ENCODE data around the gene ABLIM1. TPM values are rescaled to one million over a fixed set of nuclear protein-coding genes. Genes with fewer than 3 reads are reported as not detected.

The ABLIM1 gene
- total RNA-seq, 4 donors from 2014 or later, result 84.7 to 203 (median 150) TPM

DNA sequence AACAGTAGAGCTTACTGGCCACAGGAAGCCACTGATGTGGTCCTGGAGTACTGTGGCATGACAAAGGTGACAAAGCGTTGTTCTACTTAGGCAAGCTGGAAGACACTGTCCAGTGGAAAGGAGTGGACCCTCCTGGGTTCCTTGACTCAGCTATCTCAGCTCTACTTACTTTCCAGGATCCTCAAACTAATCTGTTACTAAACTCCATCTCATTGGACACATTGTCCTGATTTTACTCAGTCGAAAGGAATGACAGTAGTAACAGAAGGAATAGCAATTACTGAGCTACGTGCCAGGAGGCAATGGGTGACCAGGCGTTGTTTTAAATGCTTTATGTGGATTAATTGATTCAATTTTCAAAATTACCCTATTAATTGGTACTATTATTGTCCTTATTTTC is 41.6 kb downstream of the ABLIM1 start:
- H3K27ac ChIP-seq, result peak overlapping the region in 3 of 4 donors; percentile 28 to 49 (median 37)

DNA sequence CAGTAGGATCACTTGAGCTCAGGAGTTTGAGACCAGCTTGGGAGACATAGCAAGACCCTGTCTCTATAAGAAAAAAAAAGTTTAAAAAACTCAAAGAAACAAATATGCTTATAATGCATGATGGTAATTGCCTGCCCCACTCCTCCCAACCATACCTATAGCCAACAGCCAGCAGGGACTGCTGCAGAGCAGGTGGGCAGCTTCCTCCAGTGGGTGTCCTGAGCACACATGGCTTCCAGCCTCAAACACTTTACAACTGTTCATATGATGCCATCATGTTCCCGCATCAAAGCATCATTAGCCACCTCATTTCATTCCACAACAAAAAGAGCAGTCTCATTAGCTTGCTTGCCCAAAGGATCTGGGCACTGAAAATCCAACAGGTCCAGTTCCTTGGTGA is 42.0 kb downstream of the ABLIM1 start:
- no peaks in the 10 kb centered on the region for H3K9me3 ChIP-seq
- in situ Hi-C loops (cut with MboI; ENCODE audit: low sequenced_read_pairs in 4 of 4), result no loop called here
- DNase-seq (no peak), ATAC-seq (no peak)
- no peak overlapping the region for H3K4me3 ChIP-seq
- peaks cover 20 to 39% of the 10 kb centered on the region in 2 donors for H3K4me1 ChIP-seq
- TF ChIP-seq, protein P1, sequence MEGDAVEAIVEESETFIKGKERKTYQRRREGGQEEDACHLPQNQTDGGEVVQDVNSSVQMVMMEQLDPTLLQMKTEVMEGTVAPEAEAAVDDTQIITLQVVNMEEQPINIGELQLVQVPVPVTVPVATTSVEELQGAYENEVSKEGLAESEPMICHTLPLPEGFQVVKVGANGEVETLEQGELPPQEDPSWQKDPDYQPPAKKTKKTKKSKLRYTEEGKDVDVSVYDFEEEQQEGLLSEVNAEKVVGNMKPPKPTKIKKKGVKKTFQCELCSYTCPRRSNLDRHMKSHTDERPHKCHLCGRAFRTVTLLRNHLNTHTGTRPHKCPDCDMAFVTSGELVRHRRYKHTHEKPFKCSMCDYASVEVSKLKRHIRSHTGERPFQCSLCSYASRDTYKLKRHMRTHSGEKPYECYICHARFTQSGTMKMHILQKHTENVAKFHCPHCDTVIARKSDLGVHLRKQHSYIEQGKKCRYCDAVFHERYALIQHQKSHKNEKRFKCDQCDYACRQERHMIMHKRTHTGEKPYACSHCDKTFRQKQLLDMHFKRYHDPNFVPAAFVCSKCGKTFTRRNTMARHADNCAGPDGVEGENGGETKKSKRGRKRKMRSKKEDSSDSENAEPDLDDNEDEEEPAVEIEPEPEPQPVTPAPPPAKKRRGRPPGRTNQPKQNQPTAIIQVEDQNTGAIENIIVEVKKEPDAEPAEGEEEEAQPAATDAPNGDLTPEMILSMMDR (IDR thresholded peaks at IDR 0.05 in 4 of 5, conservative IDR thresholded peaks at IDR 0.05 in 1 of 5), result no peak
- TF ChIP-seq POLR2A (IDR thresholded peaks at IDR 0.05), result no peak
- H3K36me3 ChIP-seq, result no peaks in the 10 kb centered on the region
- intact Hi-C loops (cut with DNase I; ENCODE audit: low total_unique reads), result no loop called here
- peak overlapping the region in 3 of 4 donors; percentile 28 to 49 (median 37) for H3K27ac ChIP-seq
- no peaks in the 10 kb centered on the region for H3K27me3 ChIP-seq

More for the DNA sequence above, 41.6 kb downstream of the ABLIM1 start:
- no peak for TF ChIP-seq POLR2A (IDR thresholded peaks at IDR 0.05)
- TF ChIP-seq, protein P1 (IDR thresholded peaks at IDR 0.05 in 4 of 5, conservative IDR thresholded peaks at IDR 0.05 in 1 of 5), result no peak
- Histone ChIP-seq H3K27me3 (no peaks in the 10 kb centered on the region), H3K4me1 (peaks cover 20 to 39% of the 10 kb centered on the region in 2 donors), H3K9me3 (no peaks in the 10 kb centered on the region), H3K36me3 (no peaks in the 10 kb centered on the region), H3K4me3 (no peak overlapping the region)
- ATAC-seq (no peak), DNase-seq (no peak)
- intact Hi-C loops (cut with DNase I; ENCODE audit: low total_unique reads) (no loop called here), in situ Hi-C loops (cut with MboI; ENCODE audit: low sequenced_read_pairs in 4 of 4) (no loop called here)

DNA sequence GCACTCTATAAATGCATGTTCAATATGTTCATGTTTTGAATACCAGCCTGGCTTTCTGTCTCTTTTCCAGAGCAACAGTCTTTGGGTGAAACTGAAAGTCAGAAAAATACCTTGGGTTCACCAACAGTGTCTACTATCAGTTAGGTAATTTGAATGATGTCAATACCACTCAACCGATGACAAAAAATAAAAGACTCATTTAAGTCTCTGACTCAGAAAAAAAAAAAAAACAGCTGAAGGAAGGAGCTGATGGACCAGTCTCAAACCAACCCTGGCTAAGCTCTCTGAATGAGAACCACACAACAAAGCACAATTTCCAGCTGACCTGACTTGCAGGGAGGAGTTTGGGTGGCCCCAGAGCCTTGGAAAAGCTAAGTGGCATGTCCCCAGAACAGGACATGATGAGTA is 42.5 kb downstream of the ABLIM1 start:
- intact Hi-C loops (cut with DNase I; ENCODE audit: low total_unique reads), result no loop called here
- ATAC-seq, result no peak
- Histone ChIP-seq H3K27me3 (no peaks in the 10 kb centered on the region), H3K4me3 (no peak overlapping the region), H3K27ac (peak overlapping the region; percentile 14 to 49 (median 32)), H3K4me1 (peaks cover 20 to 41% of the 10 kb centered on the region in 2 donors), H3K9me3 (no peaks in the 10 kb centered on the region), H3K36me3 (no peaks in the 10 kb centered on the region)
- in situ Hi-C loops (cut with MboI; ENCODE audit: low sequenced_read_pairs in 4 of 4), result no loop called here
- DNase-seq, result no peak
- no peak for TF ChIP-seq POLR2A (IDR thresholded peaks at IDR 0.05)
- TF ChIP-seq, protein P1 (IDR thresholded peaks at IDR 0.05 in 4 of 5, conservative IDR thresholded peaks at IDR 0.05 in 1 of 5), result no peak

DNA sequence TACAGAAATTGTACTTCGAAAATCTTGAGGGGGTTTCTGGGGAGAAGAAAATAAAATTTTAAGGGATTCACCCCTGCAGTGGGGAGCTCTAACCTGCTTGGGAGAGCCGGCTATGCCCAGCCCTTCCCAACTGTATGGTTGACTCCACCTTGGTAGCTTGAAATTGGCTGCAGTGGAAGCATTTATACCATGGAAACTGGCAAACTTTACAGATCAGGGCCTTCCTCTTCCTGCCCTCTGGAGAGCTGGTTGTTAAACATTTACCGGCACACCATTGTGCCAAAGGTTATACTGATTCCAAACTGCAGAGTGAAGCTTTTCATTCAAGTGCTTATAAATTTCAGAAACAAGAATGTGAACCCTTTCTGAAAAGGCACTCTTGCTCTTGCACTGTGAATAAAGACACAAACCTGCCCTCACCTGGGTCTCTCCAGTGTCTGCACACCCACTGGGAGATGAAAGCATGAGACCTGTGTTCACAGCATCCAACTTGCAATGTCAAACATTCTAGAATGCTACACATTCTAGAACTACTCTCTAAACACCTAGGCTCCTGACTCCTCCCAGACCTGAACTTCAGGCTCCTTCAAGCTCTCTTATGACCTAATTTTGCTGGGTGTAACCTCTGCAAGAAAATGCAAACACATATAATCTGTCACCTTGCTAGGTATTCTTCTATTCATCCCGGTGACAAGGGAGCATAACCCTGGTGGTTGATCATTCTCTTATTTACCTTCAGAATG is 44.7 kb downstream of the ABLIM1 start:
- no peak for DNase-seq
- no peak overlapping the region for H3K4me3 ChIP-seq
- H3K4me1 ChIP-seq, result peaks cover 12 to 45% of the 10 kb centered on the region in 2 donors
- TF ChIP-seq, protein P1 (IDR thresholded peaks at IDR 0.05 in 4 of 5, conservative IDR thresholded peaks at IDR 0.05 in 1 of 5), result no peak
- TF ChIP-seq POLR2A (IDR thresholded peaks at IDR 0.05), result no peak
- intact Hi-C loops (cut with DNase I; ENCODE audit: low total_unique reads), result loop anchor here (5.0 kb wide), 1 partner anchor 36 kb away; no protein-coding TSS in a partner anchor
- peak overlapping the region; percentile 38 to 76 (median 68) for H3K27ac ChIP-seq
- no peaks in the 10 kb centered on the region for H3K36me3 ChIP-seq
- no peaks in the 10 kb centered on the region for H3K9me3 ChIP-seq
- no peak for ATAC-seq
- in situ Hi-C loops (cut with MboI; ENCODE audit: low sequenced_read_pairs in 4 of 4), result no loop called here
- no peaks in the 10 kb centered on the region for H3K27me3 ChIP-seq
